Endothelial cell of umbilical vein (primary cell): ENCODE measurements around the gene ARGLU1. TPM values are rescaled to one million over a fixed set of nuclear protein-coding genes. Genes with fewer than 3 reads are reported as not detected.

ENCODE experiments used
- BruUV-seq: library from RNA; stranded (reverse); fragments of 400-500 nt; replicated peaks from 2 replicates; lab custom pipeline; 2021; lab: Mats Ljungman, UMichigan
- CTCF ChIA-PET: fragments of 300-600, 350-600 bp; sonication (Branson Sonifier 250); formaldehyde crosslinking; loops from one replicate; lab custom pipeline; 2021; ENCODE audit warnings: antibody characterized with exemption, inconsistent platforms; lab: Charles Lee
- POLR2A ChIA-PET: fragments of 300-600, 350-600 bp; sonication (Branson Sonifier 250); formaldehyde crosslinking; loops from one replicate; lab custom pipeline; 2021; ENCODE audit warnings: antibody characterized with exemption, inconsistent platforms; lab: Charles Lee
- DNase-seq: peaks from one replicate; pipeline ENCODE4 v3.0.0-alpha.2; 2011; ENCODE audit warnings: low read depth, low spot score
- FAIRE-seq: peaks from 2 replicates; lab custom pipeline; 2011; peaks lifted over from hg19 to GRCh38; lab: Jason Lieb, UNC
- H2AFZ ChIP-seq: 2 replicates; pipeline ENCODE4 v1.6.0; 2012; ENCODE audit warnings: low read depth, low read length, control low read depth, inconsistent platforms
- H3K27ac ChIP-seq: 2 replicates; pipeline ENCODE4 v1.5.1; 2011; ENCODE audit warnings: low read depth, mild to moderate bottlenecking, control low read depth, low read length, moderate library complexity; ENCODE audit not compliant: insufficient read depth
- H3K27me3 ChIP-seq, 2 experiments: 2 replicates each; pipeline versions ENCODE4 v1.6.0 to v1.6.1; 2011; ENCODE audit warnings: low read length in 2 of 2, mixed read lengths in 1 of 2; ENCODE audit not compliant: control insufficient read depth in 2 of 2, insufficient read depth in 2 of 2
- H3K36me3 ChIP-seq, 2 experiments: 2 replicates in 1 of 2; 3 replicates in 1 of 2; pipeline ENCODE4 v1.5.1; 2011; ENCODE audit warnings: low read length in 2 of 2, mild to moderate bottlenecking in 1 of 2, moderate library complexity in 1 of 2; ENCODE audit not compliant: control insufficient read depth in 2 of 2, insufficient read depth in 2 of 2; ENCODE audit errors: extremely low read depth in 1 of 2
- H3K4me1 ChIP-seq: 3 replicates; pipeline ENCODE4 v1.5.1; 2011; ENCODE audit warnings: mild to moderate bottlenecking, low read length; ENCODE audit not compliant: control insufficient read depth, insufficient read depth; ENCODE audit errors: extremely low read depth
- H3K4me2 ChIP-seq: 2 replicates; pipeline ENCODE4 v1.6.1; 2011; ENCODE audit warnings: low read length, control low read depth, mixed read lengths; ENCODE audit not compliant: insufficient read depth
- H3K4me3 ChIP-seq, 3 experiments: fragments of 200-600 bp in 1 of 3; sonication (generic), shearing (Covaris generic) in 1 of 3; replicated peaks in 1 of 3; 2 replicates each; pipeline ENCODE4 v1.5.1; 2011 to 2016; ENCODE audit warnings: control low read depth in 3 of 3, low read length in 3 of 3, mild to moderate bottlenecking in 2 of 3, inconsistent platforms in 1 of 3, low read depth in 1 of 3, moderate library complexity in 1 of 3; ENCODE audit not compliant: insufficient read depth in 1 of 3
- H3K79me2 ChIP-seq: 2 replicates; pipeline ENCODE4 v1.6.0; 2012; ENCODE audit warnings: low read length, inconsistent platforms; ENCODE audit not compliant: control insufficient read depth, insufficient read depth
- H3K9ac ChIP-seq: replicated peaks from 2 replicates; pipeline ENCODE3; 2011; ENCODE audit warnings: low read length, control low read depth; ENCODE audit not compliant: insufficient read depth; ENCODE audit errors: extremely low read depth
- H3K9me1 ChIP-seq: replicated peaks from 3 replicates; pipeline ENCODE4 v1.6.0; 2011; ENCODE audit warnings: mild to moderate bottlenecking, low read length; ENCODE audit not compliant: control insufficient read depth, insufficient read depth; ENCODE audit errors: extremely low read depth
- H3K9me3 ChIP-seq: replicated peaks from 2 replicates; pipeline ENCODE4 v1.5.1; 2012; ENCODE audit warnings: low read length, inconsistent platforms; ENCODE audit not compliant: control insufficient read depth, insufficient read depth
- H4K20me1 ChIP-seq: replicated peaks from 2 replicates; pipeline ENCODE3; 2011; ENCODE audit warnings: mild to moderate bottlenecking, low read length; ENCODE audit not compliant: control insufficient read depth, insufficient read depth; ENCODE audit errors: extremely low read depth
- CTCF ChIP-seq, 2 donors: IDR thresholded peaks; 1 replicate in 1 of 2; 2 replicates in 1 of 2; pipeline ENCODE4 v1.5.1; 2011; ENCODE audit warnings: low read length in 2 of 2, mild to moderate bottlenecking in 2 of 2, moderate library complexity in 2 of 2, control low read depth in 1 of 2, inconsistent platforms in 1 of 2, low read depth in 1 of 2; ENCODE audit not compliant: insufficient read depth in 1 of 2; ENCODE audit errors: extremely low read depth in 1 of 2
- EZH2 ChIP-seq: IDR thresholded peaks from 2 replicates; pipeline ENCODE4 v1.6.1; 2012; ENCODE audit warnings: borderline replicate concordance, low read depth, mild to moderate bottlenecking, moderate library complexity, low read length, inconsistent platforms; ENCODE audit not compliant: severe bottlenecking
- FOS ChIP-seq: IDR thresholded peaks from 2 replicates; pipeline ENCODE4 v1.6.1; 2011; ENCODE audit warnings: mild to moderate bottlenecking, low read length, moderate library complexity, borderline replicate concordance; ENCODE audit not compliant: insufficient read depth
- GATA2 ChIP-seq: IDR thresholded peaks from 2 replicates; pipeline ENCODE4 v1.7.0; 2011; ENCODE audit warnings: low read depth, mild to moderate bottlenecking, moderate library complexity, mixed read lengths, low read length; ENCODE audit not compliant: insufficient read length, insufficient read depth
- JUN ChIP-seq: IDR thresholded peaks from 2 replicates; pipeline ENCODE4 v1.6.1; 2011; ENCODE audit warnings: borderline replicate concordance, low read depth; ENCODE audit not compliant: insufficient read length, insufficient read depth
- MAX ChIP-seq: IDR thresholded peaks from 2 replicates; pipeline ENCODE4 v1.6.1; 2011; ENCODE audit not compliant: insufficient read depth, insufficient read length
- MYC ChIP-seq: IDR thresholded peaks from one replicate; pipeline ENCODE4 v1.6.1; 2011; ENCODE audit warnings: mild to moderate bottlenecking, low read depth, low read length
- POLR2A ChIP-seq: IDR thresholded peaks from 2 replicates; pipeline ENCODE4 v1.6.1; 2012; ENCODE audit warnings: low read depth, mild to moderate bottlenecking, control low read depth, low read length
- POLR2AphosphoS5 ChIP-seq: IDR thresholded peaks from 2 replicates; pipeline ENCODE4 v1.6.1; 2012; ENCODE audit warnings: low read depth, mild to moderate bottlenecking, control low read depth, low read length, moderate library complexity; ENCODE audit not compliant: insufficient read depth
- dilution Hi-C: fragments of 300-500 bp; cut with MboI; formaldehyde crosslinking; loops from one replicate; pipeline ENCODE4 v1.15.0; 2019; ENCODE audit warnings: low sequenced_read_pairs; ENCODE audit not compliant: extremely low pct_ligation_motif_present
- intact Hi-C: fragments of 100-400 bp; cut with micrococcal nuclease; formaldehyde crosslinking; loops from one replicate; pipeline ENCODE4 v1.10.0; 2022
- polyA plus RNA-seq, 4 experiments: library from polyadenylated mRNA; depleted of rRNA in 3 of 4; stranded (reverse) in 3 of 4; unstranded in 1 of 4; fragments of >200 nt; gene quantifications; 2 replicates each; pipeline versions ENCODE4 v1.2.1 to v1.2.3, GENCODE V29; 2011 to 2012; ENCODE audit warnings: missing spikeins in 1 of 4
- total RNA-seq: library from RNA; stranded (reverse); gene quantifications from 2 replicates; pipeline ENCODE4 v1.2.3, GENCODE V29; 2021

Gene ARGLU1
- total and polyA plus RNA-seq, 2 donors (not counting 3 experiments of a cell fraction or from before 2014, with no cell fraction given), result 44.4 to 111 TPM

GRCh38 chr13:106581225-106581624 is 13.3 kb upstream of the ARGLU1 start:
- dilution Hi-C loops, result no loop called here
- ChIA-PET CTCF (no interaction called here), POLR2A (no interaction called here)
- Histone ChIP-seq H3K36me3 (no peaks in the 10 kb centered on the region), H3K4me1 (no peaks in the 10 kb centered on the region), H3K4me2 (no peak overlapping the region), H4K20me1 (no peaks in the 10 kb centered on the region), H3K4me3 (no peak overlapping the region), H3K79me2 (no peaks in the 10 kb centered on the region), H2AFZ (no peak overlapping the region), H3K27ac (no peak overlapping the region), H3K9me3 (no peaks in the 10 kb centered on the region), H3K9ac (no peak overlapping the region), H3K9me1 (no peaks in the 10 kb centered on the region), H3K27me3 (peaks cover 2 to 6% of the 10 kb centered on the region in 2 experiments)
- FAIRE-seq (no peak), DNase-seq (no peak)
- TF ChIP-seq JUN (no peak), CTCF (IDR thresholded peaks at IDR 0.05; ENCODE audit: extremely low read depth in 1 of 2, insufficient read depth in 1 of 2, low read depth in 1 of 2, low read length in 2 of 2) (no peak), GATA2 (no peak), MAX (no peak), EZH2 (no peak), POLR2A (no peak), FOS (no peak), POLR2AphosphoS5 (no peak), MYC (no peak)
- intact Hi-C loops, result no loop called here
- BruUV-seq, result no TSS peak
